IPS-11a (cell line): Measurements from ENCODE around the gene GRM7.

ENCODE experiments used
- H3K4me3 ChIP-seq: one replicate; pipeline ENCODE4 v1.5.1; 2013; ENCODE audit warnings: low read depth, low read length, control low read depth

The GRM7 gene

GRCh38 chr3:7759630-7760029 is 898.7 kb downstream of the GRM7 start:
- H3K4me3 ChIP-seq, result no peak overlapping the region

- H3K4me3 ChIP-seq, result no peak overlapping the region
These were observed 899.8 kb downstream of the GRM7 start for GRCh38 chr3:7760718-7761117.

DNA sequence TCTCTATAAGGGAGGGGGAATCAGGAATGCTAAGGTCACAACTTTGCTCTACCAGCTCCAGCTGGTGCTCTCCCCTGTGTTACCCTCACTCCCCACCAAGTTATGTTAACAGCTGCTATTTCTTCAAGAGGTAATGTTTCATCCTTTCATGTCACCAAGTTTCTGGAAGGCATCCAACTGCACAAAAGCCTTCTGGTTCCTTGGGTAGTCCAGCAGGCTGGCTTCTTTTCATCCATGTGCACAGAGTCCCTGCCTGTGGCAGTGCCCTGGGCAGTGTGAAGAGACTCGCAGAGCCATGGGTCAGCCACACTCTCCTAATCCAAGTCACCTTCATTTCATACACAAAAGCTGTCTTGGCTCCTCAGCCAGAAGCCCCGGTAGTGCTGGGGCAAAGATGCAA is 903.2 kb downstream of the GRM7 start:
- H3K4me3 ChIP-seq, result no peak overlapping the region

- H3K4me3 ChIP-seq, result no peak overlapping the region
These were observed 905.6 kb downstream of the GRM7 start for GRCh38 chr3:7766530-7766929.

DNA sequence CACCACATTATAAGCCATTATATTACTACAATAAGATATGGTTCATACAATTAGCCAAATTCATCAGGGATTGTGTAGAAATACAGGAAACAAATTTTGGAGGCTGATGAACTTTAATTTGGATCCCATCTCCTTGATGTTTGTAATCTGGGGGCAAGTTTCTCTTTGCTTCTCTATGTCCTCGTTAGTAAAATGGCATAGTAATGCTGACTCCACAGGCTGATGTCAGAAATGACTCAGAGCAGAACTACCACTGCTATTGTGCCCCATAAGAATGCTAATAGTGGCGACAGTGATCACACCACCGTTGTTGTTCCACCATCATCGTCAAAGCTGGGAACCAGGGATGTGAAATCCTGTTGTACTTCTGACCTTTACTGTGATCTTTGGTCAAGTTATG is 918.4 kb downstream of the GRM7 start:
- no peak overlapping the region for H3K4me3 ChIP-seq

- H3K4me3 ChIP-seq, result no peak overlapping the region
These were observed 920.5 kb downstream of the GRM7 start for GRCh38 chr3:7781395-7781794.

DNA sequence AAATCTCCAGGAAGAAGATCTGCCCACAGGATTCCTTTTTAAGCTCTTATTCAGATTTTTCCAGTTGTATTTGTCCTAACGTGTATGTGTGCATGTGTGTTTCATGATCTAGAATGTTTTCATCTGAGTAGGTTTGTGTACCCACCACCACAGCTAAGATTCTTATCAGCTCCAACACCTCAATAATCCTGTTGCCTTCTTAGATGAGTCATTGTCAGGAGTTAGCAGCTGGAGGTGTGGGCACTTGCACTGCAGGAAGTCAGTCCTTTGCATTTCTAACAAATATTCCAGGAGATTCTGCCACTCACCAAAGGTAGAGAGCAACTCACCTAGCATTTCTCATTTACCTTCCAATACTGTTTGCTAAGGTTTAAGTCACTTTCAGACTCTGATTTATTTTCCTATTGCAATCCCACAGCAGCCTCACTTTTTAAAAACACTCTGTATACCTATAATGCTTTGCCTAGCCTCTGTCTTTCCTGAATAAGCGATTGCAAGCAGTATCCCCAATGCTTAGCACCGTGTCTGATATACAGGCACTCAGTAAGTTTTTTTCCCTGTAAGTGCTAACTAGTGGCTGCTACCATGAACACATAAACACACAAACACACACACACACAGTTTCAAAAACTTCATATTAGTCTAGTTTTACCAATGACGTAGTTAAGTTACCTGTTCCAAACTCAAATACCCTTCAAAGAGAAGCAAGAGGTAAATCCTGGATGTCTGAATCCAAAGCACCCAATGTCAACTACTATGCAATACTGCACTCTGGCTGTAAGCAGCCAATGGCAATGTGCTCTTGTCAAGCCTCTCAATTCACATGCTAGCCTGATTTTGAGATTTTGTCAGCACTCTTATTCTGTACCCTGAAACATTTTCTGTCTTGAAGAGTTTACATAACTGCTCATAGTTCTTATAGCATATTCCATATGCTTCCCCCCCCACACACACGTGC is 927.2 kb downstream of the GRM7 start:
- H3K4me3 ChIP-seq, result no peak overlapping the region

GRCh38 chr3:7788881-7789280 is 928.0 kb downstream of the GRM7 start:
- no peak overlapping the region for H3K4me3 ChIP-seq

- H3K4me3 ChIP-seq, result no peak overlapping the region
These were observed 928.4 kb downstream of the GRM7 start for GRCh38 chr3:7789324-7789723.

DNA sequence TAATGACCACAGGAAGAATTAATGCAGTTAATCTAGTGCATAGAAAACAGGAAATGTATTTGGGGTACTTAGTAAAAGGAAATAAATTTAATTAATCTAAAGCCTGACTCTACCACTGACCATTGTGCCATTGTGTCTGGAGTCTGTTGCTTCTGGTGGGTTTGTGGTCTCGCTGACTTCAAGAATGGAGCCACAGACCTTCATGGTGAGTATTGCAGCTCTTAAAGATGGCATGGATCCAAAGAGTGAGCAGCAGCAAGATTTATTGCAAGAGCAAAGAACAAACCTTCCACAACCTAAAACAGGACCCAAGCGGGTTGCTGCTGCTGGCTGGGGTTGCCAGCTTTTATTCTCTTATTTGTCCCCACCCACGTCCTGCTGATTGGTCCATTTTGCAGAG is 929.2 kb downstream of the GRM7 start:
- no peak overlapping the region for H3K4me3 ChIP-seq
